ENCODE measurements around the gene ARID5B.

DNA sequence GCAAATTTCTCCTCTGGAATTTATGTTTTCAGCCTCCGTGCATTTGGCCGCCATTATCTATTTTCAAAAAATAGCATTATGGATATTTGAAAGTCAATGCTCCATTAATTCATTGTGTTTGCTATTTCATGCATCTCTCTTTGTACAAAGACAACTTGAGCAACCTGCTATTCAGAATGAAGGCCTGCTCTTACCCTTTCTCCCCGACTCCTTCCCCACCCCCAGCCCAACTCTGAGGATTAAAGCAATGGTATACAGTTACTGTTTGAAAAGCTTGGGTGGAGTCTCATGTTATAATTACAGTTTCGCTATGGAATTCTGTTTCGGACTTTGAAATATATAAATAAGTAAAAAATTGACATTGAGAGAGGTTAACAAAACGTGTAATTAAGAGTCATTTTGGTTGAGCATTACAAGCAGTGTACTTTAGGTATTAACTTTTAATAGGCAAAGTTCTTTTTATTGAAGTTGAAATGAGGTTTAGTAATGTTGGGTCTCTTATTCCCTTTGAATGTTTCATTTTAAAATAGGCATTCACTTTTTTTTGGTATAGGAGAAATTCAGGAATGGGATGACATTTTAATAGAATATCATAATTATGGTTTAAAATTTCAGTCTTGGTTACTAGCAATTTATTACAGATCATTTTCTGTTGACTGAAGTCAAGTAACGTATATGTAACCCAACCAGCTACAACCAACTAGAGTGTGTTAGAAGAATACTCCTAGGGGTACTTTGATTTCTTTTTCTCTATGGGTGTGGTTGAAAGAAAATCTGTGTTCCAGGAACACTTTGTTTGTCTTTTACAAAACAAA lies 93.1 kb downstream of the ARID5B start:
- TF ChIP-seq, protein P1, sequence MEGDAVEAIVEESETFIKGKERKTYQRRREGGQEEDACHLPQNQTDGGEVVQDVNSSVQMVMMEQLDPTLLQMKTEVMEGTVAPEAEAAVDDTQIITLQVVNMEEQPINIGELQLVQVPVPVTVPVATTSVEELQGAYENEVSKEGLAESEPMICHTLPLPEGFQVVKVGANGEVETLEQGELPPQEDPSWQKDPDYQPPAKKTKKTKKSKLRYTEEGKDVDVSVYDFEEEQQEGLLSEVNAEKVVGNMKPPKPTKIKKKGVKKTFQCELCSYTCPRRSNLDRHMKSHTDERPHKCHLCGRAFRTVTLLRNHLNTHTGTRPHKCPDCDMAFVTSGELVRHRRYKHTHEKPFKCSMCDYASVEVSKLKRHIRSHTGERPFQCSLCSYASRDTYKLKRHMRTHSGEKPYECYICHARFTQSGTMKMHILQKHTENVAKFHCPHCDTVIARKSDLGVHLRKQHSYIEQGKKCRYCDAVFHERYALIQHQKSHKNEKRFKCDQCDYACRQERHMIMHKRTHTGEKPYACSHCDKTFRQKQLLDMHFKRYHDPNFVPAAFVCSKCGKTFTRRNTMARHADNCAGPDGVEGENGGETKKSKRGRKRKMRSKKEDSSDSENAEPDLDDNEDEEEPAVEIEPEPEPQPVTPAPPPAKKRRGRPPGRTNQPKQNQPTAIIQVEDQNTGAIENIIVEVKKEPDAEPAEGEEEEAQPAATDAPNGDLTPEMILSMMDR (conservative IDR thresholded peaks at IDR 0.05; ENCODE audit: low read length): no peak
- no peak for TF ChIP-seq EZH2phosphoT487 (IDR thresholded peaks at IDR 0.05; ENCODE audit: borderline replicate concordance)
